NCI-H2107 (cell line): ENCODE results near the gene DHRS3.
"Not testable (repeated sequence)": the region's sequence is repeated elsewhere in the genome, so short reads cannot be mapped to it uniquely, and the experiment has no call there.

Experiments used
- DNase-seq: peaks from one replicate; lab custom pipeline; 2025; lab: John Stamatoyannopoulos, UW

The DHRS3 gene

DNA sequence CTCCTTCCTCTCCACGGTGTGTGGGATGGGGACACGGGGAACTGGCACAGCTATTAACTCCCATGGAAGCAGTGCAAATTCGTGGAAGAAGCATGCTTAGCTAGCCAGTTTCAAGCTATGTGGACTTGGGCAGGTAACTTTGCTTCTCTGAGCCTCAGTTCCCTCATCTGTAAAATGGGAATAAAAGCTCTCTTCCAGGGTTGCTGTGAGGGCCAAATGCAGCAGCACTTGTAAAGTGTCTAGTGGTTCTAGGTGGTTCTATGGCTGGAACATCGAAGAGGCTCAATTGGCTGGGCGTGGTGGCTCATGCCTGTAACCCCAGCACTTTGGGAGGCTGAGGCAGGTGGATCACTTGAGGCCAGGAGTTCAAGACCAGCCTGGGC is 43.3 kb downstream of the DHRS3 start:
- DNase-seq: no peak

DNA sequence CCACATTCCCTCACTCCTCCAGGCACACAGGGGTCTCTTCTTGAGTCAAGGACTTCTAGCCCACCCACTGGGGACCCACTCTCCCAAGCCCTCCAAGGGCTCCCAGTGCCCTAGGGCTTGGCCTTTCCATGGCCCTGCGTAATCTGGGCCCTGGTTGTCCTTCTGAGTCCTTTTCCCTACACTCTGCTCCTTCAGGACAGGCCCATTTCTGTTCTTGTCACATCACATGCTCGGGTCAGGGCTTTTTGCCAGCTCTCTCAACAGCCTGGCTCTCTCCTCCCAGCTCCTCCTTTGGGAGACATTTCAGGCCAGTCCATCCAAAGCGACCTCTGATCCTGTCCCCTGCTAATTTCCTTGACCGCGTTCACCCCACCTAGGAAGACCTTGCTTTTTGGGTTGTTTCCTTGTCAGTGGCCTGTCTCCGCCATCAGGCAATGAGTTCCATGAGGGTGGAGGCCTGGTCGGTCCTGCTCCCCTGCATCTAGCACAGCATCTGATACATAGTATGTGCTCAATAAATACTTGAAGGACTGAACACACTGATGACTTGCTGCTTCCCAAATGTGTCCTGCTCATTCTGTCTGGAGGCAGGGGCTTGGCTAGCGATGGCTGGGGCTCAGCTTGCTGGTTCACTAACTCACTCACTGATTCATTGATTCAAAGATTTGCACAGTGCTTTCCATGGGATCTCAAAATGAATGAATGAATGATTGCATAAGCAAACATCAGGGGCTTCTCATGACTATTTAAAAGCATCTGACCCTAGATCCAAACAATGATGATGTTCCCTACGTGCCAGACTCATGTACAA is 44.8 kb downstream of the DHRS3 start:
- no peak for DNase-seq

DNA sequence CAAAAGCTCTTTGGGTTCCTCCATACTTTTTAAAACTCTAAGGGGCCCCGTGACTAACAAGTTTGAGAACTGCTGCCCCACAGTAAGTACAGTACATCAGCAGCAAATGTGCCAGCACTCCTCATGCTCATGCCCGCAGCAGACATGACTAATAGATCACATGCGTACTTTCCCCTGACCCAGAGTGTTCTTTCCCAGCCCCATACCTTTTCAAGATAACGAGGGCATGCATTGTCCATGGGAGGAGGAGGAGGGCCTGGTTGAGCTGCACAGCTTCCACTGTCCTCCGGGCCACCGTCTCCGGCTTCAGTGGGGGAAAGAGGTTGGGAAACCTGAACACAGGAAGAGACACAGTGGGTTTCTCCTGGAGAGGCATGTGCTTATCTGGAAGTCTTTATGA is 45.5 kb downstream of the DHRS3 start:
- DNase-seq: no peak

DNA sequence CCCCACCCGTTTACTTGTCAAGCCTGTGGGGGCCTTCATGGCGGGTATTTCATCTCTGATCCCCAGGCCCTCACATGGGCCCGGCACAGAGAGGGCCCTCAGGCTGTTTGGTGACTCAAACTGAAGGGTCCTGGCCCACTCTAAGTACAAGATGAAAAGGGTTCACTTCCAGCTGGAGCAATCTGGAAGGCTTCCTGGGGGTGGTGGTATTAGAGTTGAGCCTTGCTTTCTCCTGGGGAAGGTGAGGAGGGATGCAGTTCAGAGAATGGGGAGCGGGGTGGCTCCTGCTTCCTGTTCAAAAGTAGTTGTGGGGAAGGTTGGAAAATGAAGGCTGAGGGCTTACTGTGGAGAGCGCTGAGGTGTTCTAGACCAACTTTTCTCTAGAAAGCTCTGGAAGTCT is 47.7 kb downstream of the DHRS3 start:
- no peak for DNase-seq

DNA sequence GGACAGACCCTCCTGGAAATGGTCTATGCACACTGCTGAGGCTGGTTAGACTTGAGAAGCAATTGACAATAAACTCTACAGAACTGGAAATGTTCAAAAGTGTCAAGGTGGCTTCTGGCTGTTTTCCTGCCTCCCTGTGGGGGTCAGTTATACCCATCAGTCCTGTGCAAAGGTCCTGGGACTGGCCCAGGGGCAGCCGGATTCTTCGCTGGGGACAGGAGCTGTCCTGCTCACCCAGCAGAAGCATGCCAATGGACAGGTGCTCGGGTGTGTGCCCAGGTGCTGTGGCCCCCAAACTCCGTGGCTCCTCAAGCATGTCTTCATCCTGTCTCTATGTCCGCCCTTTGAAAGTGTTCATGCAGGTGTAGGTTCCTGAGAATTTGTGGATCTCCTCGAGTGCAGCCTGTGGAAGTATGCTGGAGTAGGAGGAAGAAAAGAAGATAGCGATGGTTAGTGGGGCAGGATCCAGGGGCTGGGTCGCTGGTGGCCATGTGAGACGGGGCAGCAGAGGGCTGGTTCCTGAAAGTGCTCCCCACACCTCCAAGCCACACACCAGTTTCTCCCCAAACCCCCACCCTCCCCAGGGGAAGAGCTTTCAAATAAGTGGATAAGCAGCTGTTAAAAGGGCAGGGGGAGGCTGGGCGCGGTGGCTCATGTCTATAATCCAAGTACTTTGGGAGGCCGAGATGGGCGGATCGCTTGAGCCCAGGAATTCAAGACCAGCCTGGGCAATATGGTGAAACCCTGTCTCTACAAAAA is 49.8 kb downstream of the DHRS3 start:
- no peak for DNase-seq

DNA sequence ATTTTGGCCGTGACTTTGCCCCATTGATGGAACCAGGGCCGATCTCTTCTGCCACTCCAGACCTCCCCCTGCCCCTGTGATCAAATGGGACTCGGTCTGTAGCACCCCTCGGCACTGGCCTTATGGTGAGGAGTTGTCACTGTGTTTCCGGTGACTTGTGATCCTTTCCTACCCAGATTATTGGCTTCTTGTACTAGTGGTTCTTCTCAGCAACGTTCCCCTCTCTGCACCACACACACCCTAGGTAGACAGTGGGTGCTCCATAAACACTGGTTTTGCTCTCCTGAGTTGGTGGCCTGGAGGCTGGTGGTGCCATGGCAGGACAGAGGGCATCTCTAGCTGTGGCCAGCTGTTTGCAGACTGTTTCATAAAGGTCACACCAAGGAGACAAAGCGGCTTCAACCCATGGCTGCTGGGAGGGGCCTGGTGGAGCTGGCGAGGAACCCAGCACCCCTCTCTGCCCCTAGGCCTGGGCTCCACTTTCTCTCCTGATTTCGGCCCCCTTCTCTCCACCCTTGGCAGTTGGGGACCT is 50.7 kb downstream of the DHRS3 start:
- DNase-seq: no peak

DNA sequence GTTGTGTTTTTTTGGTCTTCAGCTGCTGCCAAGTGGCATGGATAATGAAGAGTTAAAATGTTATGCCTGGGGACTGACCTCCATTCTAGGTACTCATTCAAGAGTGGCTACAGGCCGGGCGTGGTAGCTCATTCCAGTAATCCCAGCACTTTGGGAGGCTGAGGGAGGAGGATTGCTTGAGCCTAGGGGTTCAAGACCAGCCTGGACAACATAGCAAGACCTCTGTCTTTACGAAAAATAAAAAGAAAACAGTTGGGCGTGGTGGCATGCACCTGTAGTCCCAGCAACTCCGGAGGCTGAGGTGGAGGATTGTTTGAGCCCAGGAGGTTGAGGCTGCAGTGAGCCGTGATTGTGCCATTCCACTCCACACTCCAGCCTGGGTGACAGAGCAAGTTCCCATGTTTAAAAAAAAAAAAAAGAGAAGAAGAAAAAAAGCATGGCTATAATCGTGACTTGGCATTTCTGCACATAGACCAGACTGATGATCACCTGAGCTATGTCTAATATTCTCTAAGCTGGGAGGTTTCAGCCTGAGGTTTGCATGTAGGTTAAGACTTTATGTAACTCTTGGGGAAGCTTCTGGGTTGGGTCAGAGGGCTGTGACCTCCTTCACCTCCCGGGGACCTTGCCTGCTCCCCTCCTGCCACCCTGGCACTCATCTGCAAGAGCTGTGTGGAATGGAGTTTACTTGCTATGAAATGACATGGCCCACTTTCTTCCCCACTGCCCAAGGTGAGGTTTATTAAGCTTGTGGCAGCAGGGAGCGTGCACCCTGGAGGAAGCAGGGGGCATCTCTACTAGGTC is 51.3 kb downstream of the DHRS3 start:
- DNase-seq: no peak

DNA sequence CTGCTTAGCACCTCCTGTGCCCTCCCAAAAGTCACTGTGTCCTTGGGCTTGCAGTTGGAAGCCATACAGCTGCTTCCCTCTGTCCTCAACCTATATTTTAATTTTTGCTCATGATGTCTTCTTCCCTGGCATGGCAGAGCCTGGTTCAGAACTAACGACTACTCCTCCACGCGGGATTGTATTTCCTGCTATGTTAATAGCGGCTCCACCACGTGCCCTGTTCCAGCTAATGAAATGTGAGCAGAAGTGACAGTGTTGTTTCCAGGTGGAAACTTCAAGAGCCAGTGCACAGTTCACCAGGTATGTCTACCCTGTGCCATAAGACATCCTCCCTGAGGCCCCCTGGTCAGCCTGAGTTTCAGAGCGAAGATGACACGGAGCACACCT is 52.1 kb downstream of the DHRS3 start:
- DNase-seq: no peak

DNA sequence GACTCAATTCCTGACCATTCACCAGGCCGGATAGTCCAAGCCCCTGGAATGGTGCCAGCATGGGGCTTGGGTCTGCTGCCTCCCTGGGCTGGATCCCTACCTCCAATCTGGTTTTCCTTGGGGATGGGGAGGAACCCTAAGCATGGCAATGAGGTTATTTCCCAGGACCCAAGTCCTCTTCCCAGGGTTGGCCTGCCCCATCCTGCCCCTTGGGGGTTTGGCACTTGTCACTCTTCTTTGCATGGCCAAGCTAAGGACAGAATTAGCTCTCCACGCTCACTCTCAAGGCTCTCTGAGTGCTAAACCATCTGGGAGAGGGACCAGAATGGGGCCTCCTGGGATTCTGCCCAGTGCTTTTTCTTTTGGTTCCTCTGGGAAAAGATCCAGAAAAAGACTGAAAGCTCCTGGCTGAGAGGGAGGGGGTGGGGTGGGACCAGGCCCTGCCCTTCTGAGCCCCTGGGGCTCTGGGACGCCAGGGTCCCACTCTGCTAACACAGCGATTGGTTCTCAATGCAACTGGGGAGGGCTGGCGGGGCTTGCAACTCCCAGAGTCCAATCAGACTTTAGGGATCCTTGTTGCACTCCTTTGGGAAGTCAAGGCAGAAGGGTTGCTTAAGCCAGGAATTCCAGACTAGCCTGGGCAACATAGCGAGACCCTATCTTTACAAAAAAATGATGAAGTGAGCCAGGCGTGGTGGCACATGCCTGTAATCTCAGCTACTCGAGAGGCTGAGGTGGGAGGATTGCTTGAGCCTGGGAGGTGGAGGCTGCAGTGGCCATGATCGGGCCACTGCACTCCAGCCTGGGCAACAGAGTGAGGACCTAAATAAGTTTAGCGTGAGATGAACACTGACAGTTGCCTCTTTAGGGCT is 52.7 kb downstream of the DHRS3 start:
- DNase-seq: no peak

DNA sequence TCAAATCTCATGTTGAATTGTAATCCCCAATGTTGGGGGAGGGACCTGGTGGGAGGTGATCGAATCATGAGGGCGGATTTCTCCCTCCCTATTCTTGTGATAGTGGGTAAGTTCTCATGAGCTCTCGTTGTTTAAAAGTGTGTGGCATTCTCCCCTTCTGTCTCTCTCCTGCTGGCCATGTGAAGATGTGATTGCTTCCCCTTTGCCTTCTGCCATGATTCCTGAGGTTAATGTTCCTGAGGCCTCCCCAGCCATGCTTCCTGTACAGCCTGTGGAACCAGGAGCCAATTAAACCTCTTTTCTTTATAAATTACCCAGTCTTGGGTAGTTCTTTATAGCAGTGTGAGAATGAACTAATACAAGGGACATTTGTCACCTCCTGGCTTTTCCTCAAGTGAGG is 53.8 kb downstream of the DHRS3 start:
- DNase-seq: not testable (repeated sequence)

DNA sequence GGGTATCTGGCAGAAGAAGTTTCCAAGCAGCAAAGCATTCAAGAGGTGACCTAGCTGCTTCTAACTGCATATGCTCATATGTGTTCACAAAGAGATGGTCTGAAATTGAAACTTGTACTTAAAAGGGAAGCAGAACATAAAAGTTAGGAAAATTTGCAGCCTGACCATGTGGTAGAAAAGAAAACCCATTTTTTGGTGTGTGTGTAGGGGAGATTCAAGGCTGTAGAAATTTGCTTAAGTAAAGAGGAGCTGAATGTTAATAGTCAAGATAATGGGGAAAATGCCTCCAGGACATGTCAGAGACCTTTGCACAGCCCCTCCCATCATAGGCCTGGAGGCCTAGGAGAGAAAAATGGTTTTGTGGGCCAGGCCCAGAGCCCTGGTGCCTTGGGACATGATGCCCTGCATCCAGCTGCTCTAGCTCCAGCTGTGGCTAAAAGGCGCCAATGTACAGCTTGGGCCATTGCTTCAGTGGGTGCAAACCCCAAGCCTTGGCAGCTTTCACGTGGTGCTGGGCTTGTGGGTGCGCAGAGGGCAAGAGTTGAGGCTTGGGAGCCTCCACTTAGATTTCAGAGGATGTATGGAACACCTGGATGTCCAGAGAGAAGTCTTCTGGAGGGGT is 54.9 kb downstream of the DHRS3 start:
- no peak for DNase-seq

DNA sequence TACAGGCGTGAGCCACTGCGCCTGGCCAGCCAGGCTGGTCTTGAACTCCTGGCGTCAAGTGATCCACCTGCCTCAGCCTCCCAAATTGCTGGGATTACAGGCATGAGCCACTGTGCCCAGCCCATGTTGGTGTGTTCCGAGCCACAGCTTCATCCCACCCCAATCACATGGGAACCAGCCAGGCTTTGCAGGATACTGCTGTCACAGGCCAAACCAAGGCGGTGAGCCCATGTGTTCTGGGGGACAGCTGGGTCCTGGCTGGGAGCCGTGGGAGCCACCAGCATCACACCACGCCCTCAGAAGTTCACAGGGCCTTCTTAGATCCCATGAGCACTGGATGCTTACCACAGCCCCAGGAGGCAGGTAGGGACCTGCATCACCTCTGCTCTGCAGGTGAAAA is 56.9 kb downstream of the DHRS3 start:
- no peak for DNase-seq

DNA sequence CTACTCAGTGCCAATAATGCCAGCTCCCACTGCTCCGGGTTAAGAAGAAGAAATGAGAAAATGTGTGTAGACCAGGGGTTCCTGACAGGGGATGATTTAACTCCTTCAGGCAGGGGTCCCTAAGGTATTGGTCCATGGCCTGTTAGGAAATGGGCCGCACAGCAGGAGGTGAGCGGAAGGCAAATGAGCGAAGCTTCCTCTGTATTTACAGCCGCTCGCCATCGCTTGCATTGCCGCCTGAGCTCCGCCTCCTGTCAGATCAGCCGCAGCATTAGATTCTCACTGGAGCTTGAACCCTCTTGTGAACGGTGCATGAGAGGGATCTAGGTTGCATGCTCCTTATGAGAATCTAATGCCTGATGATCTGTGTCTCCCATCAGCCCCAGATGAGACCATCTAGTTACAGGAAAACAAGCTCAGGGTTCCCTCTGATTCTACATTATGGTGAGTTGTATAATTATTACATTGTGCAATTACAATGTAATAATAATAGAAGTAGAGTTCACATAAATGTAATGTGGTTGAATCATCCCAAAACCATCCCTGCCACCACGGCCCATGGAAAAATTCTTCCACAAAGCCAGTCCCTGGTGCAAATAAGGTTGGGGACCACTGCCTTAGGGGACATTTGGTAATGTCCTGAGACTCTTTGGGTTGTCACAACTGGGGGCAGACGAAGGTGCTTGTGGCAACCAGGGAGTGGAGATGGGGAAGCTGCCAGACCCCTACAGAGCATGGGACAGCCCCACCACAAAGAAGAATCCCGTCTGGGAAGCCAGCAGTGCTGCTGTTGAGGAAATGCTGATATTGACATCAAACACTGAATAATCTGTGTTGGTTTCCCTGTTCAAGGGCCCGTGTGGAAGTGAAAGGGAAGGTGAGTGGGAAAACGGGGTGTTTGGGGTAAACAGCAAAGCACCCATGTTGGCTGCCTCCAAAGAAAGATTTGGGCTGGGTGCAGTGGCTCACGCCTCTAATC is 60.8 kb downstream of the DHRS3 start:
- no peak for DNase-seq

DNA sequence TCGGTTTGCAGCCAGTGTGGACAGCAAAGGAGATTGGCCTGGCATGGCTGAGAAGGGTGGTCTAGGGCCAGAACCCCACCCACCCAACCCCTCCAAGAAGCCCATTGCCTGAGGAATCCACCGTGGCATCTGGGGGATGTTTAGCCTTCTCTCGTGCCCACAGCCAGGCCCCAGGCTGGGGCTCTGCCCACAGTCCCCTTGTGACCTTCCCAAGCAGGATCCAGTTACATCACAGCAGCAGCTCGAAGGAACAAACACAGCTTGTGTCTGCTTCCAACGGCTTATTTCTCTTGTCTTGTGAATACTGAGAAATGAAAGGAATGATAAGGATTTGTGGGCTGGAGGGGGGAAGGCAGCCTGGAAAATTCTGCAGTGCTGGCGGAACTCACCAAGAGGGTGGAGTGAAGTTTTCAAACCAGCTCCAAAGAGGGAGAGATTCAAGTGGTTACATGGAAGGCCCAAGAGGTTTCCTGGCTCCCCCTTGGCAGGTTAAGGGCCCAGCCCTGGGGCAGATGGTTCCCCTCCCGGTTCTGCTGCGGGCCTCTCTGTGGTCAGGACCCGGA is 61.6 kb downstream of the DHRS3 start:
- no peak for DNase-seq

DNA sequence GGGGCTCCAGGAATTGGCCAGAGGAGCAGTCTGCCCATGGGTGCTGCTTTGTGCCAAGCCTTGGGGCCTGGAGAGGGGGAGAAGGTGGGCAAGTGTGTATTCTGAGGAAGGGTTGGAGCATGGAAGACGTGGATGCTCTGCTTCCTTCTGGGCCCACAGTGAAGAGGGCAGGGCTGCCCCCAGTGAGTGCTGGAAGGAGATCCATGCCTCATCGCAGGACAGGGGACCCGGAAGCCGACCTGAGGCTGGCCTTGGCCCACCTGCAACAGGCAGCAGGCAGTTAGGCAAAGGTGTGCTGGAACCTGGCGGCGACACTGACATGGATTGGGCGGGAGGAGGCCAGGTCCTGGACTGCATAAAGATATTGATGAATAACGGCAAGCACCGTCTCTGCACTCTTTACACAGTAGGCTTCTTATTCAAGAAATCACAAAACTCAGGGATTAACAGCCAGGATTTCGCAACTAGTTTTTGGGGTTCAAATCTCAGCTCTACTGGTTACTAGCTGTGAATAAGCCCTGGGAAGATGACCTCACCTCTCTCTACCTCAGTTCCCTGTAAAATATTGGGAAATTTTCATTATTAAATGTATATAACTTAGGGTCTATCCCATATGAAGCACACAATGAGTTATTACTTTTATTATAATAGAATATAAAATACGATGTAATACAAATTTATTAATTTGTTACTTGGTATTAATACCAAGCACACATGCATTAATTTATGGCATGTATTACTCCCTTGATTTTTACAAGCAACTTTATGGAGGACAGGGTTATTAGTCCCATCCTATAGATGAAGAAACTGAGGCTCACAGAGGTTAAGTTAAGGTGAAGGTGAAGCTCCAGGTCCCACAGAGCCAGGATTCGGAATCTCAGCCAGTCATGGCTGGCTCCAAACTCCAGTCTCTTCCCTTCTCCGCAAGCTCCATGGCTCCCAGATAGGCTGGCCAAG is 62.3 kb downstream of the DHRS3 start:
- DNase-seq: no peak

DNA sequence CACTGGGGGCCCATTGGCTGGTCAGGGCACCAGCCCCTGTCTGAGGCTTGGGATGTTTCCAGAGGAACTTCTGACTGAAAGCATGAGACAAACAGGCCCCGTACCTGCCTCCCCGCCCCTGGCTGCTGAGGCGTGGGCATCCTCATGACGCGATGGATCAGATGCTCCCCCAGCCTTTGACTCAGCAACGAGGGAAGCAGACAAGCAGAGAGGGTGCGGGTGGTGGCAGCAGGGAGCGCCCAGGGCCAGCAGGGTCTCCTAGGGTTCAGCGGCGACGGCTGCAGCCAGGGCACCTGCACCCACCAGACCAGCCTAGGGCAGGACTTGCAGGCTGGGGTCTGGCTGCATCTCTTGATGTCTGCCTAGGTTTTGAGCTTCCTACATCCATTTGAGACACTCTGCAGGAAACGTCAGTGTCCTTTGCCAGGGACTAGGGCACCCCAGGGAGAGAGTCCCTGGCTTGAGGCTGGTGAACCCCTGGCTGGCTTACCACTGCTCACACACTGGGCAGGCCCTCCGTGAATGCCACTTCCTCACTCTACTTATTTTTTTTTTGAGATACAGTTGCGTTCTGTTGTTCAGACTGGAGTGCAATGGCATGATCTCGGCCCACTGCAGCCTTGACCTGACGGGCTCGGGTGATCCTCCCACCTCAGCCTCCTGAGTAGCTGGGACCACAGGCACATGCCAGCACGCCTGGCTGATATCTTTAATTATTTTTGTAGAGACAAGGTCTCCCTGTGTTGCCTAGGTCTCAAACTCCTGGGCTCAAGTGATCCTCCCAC is 63.3 kb downstream of the DHRS3 start:
- no peak for DNase-seq

DNA sequence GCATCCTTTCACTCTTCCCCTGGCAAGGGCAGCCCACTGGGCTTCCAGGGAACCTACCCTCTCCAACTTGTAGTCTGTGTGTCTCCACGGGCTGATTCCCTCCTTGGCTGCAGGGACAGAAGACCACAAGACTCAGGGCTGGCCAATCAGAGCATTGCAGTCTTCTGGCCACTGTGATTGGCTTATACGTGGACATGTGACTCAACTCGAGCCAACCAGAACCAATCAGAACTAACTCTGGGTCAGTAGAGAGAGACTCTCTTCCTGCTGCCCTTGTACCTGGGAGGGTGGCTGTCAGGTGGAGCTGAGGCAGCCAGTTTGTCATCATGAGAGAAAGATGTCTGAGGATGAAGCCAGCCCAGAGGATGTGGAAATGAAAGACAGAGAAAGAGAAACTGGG is 64.0 kb downstream of the DHRS3 start:
- DNase-seq: no peak
